Measurements from ENCODE around the gene TUBB3.

Gene TUBB3

DNA sequence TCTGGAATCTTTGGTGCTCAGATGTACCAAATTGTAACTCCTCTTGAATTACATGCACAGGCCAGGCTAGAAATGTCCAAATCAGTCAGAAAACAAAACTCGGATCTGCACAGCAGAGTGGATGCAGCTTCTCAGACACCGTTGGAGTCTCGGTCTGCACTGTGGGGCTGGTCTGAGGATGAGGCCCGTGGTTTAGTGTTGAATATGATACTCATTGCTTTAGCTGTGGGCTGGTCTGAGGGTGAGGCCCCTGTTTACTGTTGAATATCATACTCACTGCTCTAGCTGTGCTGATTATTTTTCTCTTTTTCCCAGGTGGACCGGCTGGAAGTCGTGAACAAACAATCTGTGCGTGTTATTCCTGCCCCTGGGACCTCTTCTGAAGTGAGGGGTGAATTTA is 61.1 kb downstream of the TUBB3 start:
- Histone ChIP-seq H3K27ac (no peak overlapping the region), H3K79me2 (ENCODE audit: insufficient read depth, low read depth) (no peaks in the 10 kb centered on the region), H3K9ac (no peak overlapping the region), H3K4me1 (ENCODE audit: low read depth, poor library complexity, severe bottlenecking) (no peaks in the 10 kb centered on the region), H3K27me3 (ENCODE audit: insufficient read depth, low read depth) (no peaks in the 10 kb centered on the region), H3K4me2 (no peak overlapping the region), H4K20me1 (ENCODE audit: insufficient read depth) (no peaks in the 10 kb centered on the region), H3K4me3 (IDR thresholded peaks at IDR 0.05; ENCODE audit: insufficient read depth, low read depth, low read length) (no peak overlapping the region), H2AFZ (ENCODE audit: low read depth) (no peak overlapping the region), H3K36me3 (ENCODE audit: insufficient read depth) (peaks cover 9% of the 10 kb centered on the region; the same call in 1 of the 2 replicates)
- TF ChIP-seq, protein P1, sequence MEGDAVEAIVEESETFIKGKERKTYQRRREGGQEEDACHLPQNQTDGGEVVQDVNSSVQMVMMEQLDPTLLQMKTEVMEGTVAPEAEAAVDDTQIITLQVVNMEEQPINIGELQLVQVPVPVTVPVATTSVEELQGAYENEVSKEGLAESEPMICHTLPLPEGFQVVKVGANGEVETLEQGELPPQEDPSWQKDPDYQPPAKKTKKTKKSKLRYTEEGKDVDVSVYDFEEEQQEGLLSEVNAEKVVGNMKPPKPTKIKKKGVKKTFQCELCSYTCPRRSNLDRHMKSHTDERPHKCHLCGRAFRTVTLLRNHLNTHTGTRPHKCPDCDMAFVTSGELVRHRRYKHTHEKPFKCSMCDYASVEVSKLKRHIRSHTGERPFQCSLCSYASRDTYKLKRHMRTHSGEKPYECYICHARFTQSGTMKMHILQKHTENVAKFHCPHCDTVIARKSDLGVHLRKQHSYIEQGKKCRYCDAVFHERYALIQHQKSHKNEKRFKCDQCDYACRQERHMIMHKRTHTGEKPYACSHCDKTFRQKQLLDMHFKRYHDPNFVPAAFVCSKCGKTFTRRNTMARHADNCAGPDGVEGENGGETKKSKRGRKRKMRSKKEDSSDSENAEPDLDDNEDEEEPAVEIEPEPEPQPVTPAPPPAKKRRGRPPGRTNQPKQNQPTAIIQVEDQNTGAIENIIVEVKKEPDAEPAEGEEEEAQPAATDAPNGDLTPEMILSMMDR (conservative IDR thresholded peaks at IDR 0.05; ENCODE audit: low read depth, low read length): no peak

DNA sequence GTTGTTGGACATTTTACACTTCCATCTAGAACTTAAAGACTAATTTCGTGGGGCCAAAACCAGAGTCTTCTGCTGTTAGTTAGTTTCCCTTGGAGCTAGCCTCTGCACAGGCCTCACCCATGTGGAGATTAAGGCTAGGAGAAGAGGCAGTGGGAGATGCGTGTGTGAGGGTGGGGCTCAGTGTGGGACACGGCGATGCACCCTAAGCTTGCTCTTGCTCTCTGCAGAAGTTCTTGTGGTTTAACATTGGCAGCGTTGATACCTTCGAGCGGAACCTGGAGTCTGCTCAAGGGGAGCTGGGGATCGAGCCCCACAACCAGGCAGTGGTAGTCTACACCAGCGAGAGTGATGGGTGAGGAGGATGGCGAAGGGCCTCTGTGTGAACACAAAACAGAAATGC is 62.1 kb downstream of the TUBB3 start:
- H3K4me3 ChIP-seq (IDR thresholded peaks at IDR 0.05; ENCODE audit: insufficient read depth, low read depth, low read length): no peak overlapping the region
- no peaks in the 10 kb centered on the region for H3K79me2 ChIP-seq (ENCODE audit: insufficient read depth, low read depth)
- H2AFZ ChIP-seq (ENCODE audit: low read depth): no peak overlapping the region
- H3K36me3 ChIP-seq (ENCODE audit: insufficient read depth): peaks cover 9% of the 10 kb centered on the region; the same call in 1 of the 2 replicates
- no peaks in the 10 kb centered on the region for H3K4me1 ChIP-seq (ENCODE audit: low read depth, poor library complexity, severe bottlenecking)
- no peaks in the 10 kb centered on the region for H4K20me1 ChIP-seq (ENCODE audit: insufficient read depth)
- no peaks in the 10 kb centered on the region for H3K27me3 ChIP-seq (ENCODE audit: insufficient read depth, low read depth)
- TF ChIP-seq, protein P1 (conservative IDR thresholded peaks at IDR 0.05; ENCODE audit: low read depth, low read length): no peak
- H3K9ac ChIP-seq: no peak overlapping the region
- H3K4me2 ChIP-seq: no peak overlapping the region
- H3K27ac ChIP-seq: no peak overlapping the region
